Measurements from ENCODE around the gene IFT80.
"Not testable (repeated sequence)": the region's sequence is repeated elsewhere in the genome, so short reads cannot be mapped to it uniquely, and the experiment has no call there.

IFT80 gene

DNA sequence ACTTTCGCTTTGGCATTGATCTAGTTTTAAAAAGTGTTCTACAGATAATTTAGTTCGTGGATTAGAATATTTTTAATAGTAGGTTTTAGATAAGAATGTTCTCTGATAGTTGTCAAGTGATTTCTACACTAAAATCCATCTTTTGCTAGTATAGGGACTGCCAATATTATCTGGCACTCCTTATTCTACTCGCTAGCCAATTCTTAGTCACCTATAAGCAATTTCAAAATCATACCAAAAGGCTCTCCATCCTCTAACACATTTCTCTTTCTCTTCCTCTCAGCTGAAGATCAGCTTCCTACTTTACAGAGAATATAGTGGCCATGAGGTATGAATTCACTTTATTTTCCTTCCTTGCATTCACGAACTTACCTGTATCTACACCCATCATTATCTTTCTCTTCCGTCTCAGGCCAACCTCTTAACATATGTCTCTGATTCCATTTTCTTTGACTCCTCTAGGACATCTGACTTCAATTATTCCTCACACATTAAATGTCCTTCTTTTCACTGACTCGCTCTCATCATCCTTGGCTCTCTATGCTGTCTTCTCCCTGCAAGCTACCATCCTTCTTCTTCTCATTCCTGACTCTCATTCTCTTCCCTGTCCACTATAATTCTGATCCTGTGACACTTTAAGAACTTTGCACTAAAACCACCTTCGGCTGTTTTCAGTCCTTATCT, 138.3 kb downstream of the IFT80 start:
- DNase-seq (ENCODE audit: low read depth) = no peak

DNA sequence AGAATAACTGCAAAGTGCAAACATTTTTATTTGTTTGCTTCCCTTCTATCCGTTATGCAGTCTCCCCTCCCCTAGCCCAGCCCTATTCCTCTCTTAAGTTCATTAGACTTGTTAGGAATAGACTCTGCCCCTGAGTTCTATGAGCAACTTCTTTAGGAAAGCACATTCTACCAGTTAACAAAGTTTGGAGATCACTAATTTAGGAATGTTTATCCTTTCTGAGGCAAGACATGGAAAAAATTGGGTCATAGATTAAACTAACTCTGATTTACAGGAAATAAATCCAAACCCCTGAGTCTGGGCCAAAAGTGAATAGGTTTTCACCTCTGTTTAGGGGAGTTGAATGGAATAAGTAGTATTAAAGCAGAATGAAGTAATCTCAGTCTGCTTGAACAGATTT, 139.4 kb downstream of the IFT80 start:
- no peak for DNase-seq (ENCODE audit: low read depth)

DNA sequence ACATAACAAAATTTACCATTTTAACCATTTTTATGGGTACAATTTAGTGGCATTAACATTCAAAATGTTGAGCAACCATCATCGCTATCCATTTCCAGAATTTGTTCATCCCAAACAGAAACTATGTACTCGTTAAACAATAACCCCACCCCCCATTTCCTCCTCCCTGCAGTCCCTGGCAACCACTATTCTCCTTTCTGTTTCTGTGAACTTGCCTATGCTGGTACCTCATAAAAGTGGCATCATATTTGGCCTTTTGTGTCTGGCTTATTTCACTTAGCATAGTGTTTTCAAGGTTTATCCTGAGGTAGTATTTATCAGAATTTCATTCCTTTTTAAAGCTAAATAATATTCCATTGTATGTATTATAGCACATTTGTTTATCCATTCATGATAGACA, 141.4 kb downstream of the IFT80 start:
- no peak for DNase-seq (ENCODE audit: low read depth)

DNA sequence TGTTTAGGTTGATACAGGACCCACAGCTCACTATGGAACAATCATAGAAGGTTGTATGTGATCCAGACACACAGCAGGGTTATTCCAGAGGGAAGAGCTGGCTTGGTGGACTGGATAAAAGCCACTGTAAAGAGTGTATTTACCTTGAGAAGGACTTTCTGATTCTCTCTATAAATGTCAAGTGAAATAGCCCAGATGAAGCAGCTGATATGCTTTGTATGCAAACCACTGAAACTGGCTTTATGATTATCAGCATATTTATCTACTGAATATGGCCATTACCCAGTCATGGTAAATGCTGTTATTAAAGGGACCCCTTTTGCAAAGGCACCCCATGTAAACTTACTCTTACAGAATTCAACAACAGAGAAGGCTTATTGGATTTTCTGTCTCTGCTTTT, 145.7 kb downstream of the IFT80 start:
- no peak for DNase-seq (ENCODE audit: low read depth)

DNA sequence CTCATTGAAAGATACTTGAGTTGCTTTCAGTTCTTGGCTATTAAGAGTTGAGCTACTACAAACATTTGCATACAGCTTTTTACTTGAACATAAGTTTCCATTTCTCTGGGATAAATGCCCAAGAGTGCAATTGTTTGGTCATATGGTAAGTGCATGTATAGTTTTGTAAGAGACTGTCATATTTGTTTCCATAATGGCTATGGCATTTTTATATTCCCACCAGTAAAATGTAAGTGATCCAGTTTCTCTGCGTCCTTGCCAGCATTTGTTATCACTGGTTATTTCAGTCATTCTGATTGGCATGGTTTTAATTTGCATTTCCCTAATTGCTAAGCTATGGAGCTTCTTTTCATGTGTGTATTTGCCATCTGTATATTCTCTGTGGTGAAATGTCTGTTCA, 151.3 kb downstream of the IFT80 start:
- no peak for DNase-seq (ENCODE audit: low read depth)

DNA sequence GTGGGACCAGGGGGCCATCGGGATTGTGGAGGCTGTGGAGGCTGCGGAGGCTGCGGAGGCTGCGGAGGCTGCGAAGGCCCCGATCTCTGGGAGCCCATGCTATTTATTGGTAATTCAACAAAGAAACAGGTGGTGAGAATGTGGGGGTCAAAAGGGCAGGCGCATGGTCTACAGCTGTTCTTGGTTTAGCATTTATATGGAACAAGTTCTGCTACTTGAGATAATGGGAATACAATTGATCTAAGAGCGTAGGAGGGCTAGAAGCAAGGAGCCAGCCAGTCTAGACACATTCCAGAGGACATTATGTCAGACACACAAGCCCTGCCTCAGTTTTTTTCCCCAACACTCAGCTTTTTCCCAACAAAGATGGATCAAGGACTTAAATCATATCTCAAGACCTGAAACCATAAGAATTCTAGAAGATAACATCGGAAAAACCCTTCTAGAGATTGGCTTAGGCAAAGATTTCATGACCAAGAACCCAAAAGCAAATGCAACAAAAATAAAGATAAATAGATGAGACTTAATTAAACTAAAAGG, 153.7 kb downstream of the IFT80 start:
- DNase-seq (ENCODE audit: low read depth) = no peak

DNA sequence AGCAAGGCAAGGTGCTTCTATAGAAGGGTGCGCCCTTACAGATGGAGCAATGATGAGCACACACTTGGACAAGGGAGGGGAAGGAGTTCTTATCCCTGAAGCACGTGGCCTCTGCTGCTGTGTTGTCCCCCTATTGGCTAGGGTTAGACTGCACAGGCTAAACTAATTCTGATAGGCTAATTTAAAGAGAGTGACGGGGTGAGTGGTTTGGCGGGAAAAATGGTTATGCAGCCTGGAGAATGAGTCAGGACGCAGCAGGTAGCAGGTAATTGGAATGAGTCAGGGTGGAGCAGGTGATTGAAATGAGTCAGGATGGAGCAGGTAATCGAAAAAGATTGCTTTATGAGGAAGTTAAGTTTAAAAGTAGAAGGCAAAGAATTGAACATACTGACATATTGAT, 158.3 kb downstream of the IFT80 start:
- not testable (repeated sequence) for DNase-seq (ENCODE audit: low read depth)

DNA sequence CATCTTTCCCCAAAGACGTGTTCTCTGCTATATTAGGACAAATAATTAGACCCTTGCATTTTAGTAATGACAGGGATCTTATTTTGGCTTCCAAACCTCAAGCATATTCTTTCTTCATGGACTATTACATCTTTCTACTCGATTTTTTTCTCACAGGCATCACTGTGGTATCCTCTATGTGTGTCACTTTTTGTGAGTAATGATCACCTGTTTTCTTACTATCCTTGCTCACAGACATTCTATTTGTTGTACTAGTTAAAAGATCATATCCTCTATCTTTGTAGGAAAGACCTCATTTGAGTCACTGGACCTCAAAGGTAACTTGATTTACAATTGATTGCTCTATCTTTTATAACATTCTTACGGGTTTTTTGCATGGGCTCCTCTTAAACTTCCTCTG, 167.0 kb downstream of the IFT80 start:
- no peak for DNase-seq (ENCODE audit: low read depth)

DNA sequence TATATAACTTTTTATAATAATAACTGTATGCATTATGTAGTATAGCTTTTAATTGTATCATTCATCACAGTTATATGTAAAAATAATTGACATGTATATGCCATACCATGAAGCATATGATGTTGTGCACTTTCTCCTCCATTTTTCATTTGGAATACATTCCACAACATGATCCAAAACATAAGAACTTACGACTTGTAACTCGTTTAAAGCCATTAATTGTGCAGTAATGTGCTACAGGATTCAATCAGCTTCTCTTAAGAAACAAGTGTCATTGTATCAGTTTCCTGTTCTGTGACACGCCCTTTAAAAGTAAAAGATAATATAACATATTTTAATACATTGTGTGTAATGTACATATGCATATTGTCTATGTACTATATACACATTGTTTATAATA, 171.6 kb downstream of the IFT80 start:
- DNase-seq (ENCODE audit: low read depth) = no peak

DNA sequence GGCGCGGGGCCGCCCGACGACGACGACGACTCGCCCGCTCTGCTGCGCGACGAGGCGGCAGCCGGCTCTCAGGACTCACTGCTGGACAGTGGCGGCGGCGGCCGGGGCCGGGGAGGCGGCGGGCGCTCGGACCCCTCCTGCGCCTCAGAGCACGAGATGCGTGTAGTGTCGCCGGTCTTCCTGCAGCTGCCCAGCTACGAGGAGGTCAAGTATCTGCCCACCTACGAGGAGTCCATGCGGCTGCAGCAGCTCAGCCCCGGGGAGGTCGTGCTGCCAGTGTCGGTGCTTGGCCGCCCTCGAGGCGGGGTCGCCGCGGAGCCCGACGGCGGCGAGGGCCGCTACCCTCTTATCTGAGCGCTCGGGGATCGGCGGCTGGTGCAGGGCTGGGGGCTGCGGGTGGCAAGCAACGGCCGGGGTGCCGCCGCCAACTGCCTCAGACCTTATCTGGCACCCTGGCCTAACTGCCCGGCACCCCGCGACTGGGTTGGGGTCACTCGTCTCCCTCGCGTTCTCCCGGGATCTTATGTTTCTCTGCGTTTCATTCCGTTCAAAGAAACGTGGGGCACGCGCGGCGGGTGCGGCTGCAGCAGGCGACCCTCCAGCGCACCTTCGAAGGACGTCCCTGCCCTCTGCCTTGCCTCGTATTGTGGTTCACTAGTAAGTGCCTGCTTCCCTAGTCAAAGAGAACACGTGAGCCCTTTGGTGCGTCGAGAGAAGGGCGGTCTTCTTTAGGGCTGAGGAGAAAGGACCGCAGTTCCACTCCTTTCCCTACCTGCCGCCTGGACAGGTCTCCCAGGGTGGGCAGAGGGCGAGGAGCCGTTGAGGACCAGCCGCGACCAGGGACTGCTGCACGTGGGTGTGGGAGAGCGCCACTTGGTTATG, 172.8 kb downstream of the IFT80 start:
- DNase-seq (ENCODE audit: low read depth) = no peak

DNA sequence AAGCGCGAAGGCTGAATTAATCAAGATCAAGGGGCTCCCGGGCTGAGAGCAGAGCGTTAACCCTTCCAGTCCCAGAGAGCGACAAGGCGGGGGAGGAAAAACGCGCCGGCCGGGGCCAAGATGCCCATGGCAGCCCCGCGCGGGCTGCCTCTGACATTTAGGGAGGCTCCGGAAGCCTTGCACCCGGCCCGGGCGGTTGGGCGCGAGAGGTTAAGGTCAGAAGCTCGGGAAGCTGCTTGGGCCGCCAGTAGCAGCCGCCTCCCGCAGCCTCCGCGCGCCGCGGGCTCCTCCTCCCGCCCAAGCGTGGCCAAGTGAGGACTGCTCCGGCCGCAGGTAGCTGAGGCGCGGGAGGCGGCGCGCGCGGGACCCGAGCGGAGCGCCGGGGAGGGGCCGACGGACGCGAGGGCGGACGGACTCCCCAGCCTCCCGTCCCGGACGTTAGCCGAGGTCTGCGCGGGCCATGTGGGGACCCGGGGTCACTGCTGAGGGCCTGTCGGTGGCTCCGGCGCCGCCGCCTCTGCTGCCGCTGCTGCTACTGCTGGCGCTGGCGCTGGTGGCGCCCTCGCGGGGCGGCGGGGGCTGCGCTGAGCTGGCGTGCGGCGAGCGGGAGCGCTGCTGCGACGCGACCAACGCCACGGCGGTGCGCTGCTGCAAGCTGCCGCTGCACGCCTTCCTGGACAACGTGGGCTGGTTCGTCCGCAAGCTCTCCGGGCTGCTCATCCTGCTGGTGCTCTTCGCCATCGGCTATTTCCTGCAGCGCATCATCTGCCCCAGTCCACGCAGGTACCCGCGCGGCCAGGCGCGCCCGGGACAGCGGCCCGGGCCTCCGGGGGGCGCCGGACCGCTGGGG, 173.6 kb downstream of the IFT80 start, which contains the start of gene C3orf80:
C3orf80 (plus strand) TSS at position 247 of the 850 bp plus-strand sequence; CDS start at position 461, 214 bp downstream.
- DNase-seq (ENCODE audit: low read depth) = peak; percentile 11

DNA sequence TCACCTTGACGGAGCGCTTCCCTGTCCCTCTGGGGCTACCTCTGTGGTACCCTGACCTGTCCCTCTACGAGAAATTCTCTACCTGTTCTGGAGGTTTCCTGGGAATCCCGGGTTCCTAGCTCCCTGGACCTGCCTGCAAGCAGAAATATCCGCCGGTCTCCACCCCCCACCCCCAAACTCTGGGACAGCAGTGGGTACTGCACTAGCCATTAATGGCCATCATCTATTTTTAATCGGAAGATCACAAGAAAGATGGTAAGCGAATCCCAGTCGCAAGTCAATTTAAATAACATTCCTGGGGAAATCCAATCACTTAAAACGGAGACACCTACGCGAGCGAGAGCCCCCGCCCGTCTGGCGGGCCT, 174.2 kb downstream of the IFT80 start:
- no peak for DNase-seq (ENCODE audit: low read depth)

DNA sequence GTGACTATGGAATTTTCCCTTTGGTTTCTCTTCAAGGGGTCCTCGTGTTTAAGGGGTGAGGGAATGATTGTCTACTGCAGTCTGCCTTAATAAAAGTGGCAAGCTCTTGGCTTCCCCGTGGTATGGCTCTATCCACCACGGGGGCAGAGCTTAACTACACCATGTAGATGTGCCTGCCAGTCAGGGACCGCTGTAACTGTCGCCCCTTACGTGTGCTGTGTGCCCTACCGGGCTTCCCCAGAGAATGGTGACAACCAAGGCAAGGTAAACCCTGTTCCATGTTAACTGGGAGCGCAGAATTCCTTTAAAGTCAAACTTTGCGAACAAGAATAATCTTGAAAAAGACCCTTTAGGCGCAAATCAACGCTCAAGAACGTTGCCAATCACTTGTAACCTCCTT, 174.8 kb downstream of the IFT80 start:
- no peak for DNase-seq (ENCODE audit: low read depth)

DNA sequence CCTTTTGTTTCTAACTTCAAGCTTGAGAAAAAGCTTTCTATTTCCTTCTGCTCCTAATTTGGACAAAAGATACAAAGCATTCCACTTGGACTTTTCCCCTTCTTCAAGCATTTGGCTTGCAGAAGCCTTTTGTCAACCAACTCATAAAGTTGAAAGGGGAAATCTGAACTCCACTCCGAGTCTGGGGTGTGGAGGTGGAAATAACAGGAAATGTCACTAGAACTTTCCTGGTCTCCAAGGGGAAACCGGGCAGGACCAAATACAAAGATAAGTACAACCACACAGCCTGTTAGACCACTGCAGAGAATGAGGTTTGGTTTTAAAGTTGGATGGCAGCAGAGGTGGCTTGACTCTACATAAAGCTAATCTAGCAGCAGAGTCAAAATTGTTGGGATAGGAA, 178.0 kb downstream of the IFT80 start:
- DNase-seq (ENCODE audit: low read depth) = no peak

DNA sequence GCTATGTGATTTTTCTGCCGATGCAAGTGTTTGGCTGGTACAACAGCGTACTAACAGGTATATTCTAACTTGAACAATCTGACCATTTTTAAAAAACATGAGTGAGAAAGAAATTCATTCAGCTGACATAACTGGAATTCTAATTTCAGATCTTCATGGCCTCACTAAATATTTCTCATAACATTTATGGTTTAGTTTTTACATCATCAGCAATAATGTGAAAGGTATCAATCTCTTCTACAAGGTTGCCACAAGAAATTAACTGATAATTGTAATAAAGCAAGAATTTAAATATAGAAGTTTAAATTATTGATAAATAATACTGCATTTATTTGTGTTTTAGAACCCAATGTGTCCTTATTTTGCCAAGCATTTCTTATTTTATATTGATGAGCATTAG, 179.0 kb downstream of the IFT80 start:
- no peak for DNase-seq (ENCODE audit: low read depth)

DNA sequence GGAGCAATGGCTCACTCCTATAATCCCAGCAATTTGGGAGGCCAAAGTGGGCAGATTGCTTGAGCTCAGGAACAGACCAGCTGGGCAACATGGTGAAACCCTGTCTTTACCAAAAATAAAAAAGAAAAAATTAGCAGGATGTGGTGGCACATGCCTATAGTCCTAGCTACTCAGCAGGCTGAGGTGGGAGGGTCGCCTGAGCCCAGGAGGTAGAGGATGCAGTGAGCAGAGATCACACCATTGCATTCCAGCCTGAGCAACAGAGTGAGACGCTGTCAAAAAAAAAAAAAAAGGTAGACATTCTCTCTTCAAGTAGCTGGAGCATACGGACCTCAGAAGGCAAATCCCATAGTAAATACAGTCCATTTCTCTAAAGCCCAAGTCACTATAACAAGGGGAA, 180.9 kb downstream of the IFT80 start:
- DNase-seq (ENCODE audit: low read depth) = no peak

DNA sequence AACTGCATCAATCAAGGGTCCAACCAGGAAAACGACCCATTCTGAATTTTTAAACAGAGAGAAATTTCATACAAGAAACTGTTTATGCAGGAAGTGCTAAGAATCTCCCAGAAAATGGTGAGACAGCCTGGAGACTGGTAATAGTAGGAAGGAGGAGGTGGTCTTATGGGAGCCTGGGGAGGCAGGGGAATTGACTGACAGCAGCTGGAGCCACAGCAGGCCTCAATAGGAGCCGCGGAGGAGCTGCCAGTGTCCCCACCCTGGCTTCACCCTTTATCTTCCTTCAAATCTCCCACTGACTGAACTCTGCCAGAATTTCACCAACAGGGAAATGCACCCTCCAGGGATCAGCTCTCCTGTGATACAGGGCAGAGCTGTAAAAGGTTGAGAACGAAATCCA, 181.3 kb downstream of the IFT80 start:
- DNase-seq (ENCODE audit: low read depth) = no peak

DNA sequence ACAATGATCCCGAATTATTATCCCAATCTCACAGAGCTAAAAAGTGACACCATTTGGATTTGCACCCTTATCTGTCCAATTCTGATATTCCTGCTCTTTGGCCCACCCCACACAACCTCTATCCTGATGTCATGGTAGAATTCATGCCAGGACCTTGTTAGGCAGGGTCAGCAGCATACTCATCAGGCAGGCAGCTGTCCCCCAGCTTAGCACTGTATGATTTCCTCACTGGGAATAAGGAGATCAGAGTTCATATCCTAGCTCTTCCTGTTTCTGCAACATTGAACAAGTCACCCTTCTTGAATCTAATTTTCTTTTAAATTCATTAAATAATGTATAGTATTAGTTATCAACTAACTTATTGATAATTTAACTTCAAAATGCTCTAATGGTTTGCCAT, 185.8 kb downstream of the IFT80 start:
- DNase-seq (ENCODE audit: low read depth) = no peak

DNA sequence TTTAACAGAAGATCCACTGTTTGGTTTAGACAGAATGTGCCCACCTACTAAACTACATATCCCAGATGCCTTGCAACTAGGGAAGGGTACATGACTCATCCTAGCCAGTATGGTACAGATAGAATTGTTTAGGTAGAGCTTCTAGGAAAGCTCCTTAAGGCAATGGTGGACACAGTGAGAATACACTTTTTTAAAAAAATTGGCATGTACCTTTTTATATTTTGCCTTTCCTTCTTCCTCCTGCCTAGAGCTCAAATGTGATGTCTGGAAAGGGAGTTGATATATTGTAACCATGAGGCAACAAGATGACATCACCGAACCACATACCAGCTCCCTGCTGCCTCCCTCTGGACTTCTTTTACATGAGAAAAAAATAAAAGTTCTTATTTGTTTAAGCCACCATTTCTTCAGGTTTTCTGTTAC, 188.2 kb downstream of the IFT80 start:
- no peak for DNase-seq (ENCODE audit: low read depth)

DNA sequence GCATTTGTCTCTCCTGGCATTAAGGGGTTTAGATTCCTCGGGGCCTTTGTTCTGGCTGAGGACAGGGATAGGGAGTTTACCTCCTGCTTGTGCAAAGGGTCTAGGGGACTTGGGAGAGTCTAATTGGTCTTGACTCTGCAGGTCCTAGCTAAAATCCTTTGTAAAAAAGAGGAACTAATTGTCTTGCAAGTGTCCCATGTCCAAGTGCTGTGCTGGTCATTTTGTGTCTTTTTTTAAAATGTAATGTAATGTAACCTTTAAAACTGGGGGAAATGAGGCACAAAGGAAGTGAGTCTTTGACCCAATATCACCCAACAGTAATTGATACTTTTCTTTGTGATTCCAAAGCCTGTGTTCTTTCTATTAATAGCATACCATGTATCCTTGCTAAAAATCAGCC, 188.7 kb downstream of the IFT80 start:
- no peak for DNase-seq (ENCODE audit: low read depth)
